BJ (cell line): Measurements from ENCODE around the gene LIMCH1. TPM values are rescaled to one million over a fixed set of nuclear protein-coding genes. Genes with fewer than 3 reads are reported as not detected.

ENCODE experiments used
- CTCF ChIA-PET: fragments of 350-600 bp; formaldehyde crosslinking; extraction: SDS; loops from one replicate; lab custom pipeline; 2021; ENCODE audit warnings: antibody characterized with exemption, inconsistent platforms; lab: Yijun Ruan, JAX
- POLR2A ChIA-PET: fragments of 300-600 bp; sonication (Branson Sonifier 250); formaldehyde crosslinking; extraction: SDS; loops from one replicate; lab custom pipeline; 2021; ENCODE audit warnings: antibody characterized with exemption; lab: Charles Lee
- DNase-seq: peaks from one replicate; pipeline ENCODE4 v3.0.0-alpha.2; 2011; ENCODE audit warnings: low read depth
- H3K27me3 ChIP-seq: 2 replicates; pipeline ENCODE4 v1.6.0; 2011; ENCODE audit warnings: low read length; ENCODE audit not compliant: control insufficient read depth, insufficient read depth
- H3K36me3 ChIP-seq: 2 replicates; pipeline ENCODE4 v1.5.1; 2011; ENCODE audit warnings: low read length; ENCODE audit not compliant: control insufficient read depth, insufficient read depth
- H3K4me3 ChIP-seq: 2 replicates; pipeline ENCODE4 v1.5.1; 2011; ENCODE audit warnings: low read depth, mild to moderate bottlenecking, control low read depth, low read length
- polyA plus RNA-seq: library from polyadenylated mRNA; depleted of rRNA; stranded (reverse); fragments of >200 nt; gene quantifications from 2 replicates; pipeline ENCODE4 v1.2.3, GENCODE V29; 2011
- TF ChIP-seq, protein P1 (sequence below): IDR thresholded peaks from 2 replicates; pipeline ENCODE4 v1.5.1; 2011; ENCODE audit warnings: low read depth, mild to moderate bottlenecking, control low read depth, inconsistent platforms, low read length, moderate library complexity; ENCODE audit not compliant: insufficient read depth

Gene LIMCH1
- polyA plus RNA-seq, 1 experiment: 133 TPM

DNA sequence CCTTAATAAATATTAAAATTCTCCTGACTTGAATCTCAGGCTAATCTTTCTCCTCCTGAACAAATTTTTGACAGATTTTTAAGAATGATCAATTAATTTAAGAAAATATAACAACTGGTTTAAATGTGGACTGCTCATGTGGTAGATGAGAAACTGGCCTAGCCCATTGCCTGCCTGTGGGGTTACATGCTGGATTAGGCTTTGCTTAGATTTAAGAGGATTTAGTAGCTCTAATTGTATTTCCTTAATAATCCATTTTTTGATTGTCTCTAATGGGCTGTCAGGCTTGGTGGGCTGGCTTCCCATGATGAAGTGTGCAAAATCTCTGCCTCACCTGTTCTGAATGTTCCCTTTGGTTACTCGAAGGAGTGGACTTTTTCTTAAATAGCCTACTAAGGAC, 27.8 kb upstream of the LIMCH1 start:
- Histone ChIP-seq H3K4me3 (no peak overlapping the region), H3K27me3 (no peaks in the 10 kb centered on the region), H3K36me3 (no peaks in the 10 kb centered on the region)
- TF ChIP-seq, protein P1, sequence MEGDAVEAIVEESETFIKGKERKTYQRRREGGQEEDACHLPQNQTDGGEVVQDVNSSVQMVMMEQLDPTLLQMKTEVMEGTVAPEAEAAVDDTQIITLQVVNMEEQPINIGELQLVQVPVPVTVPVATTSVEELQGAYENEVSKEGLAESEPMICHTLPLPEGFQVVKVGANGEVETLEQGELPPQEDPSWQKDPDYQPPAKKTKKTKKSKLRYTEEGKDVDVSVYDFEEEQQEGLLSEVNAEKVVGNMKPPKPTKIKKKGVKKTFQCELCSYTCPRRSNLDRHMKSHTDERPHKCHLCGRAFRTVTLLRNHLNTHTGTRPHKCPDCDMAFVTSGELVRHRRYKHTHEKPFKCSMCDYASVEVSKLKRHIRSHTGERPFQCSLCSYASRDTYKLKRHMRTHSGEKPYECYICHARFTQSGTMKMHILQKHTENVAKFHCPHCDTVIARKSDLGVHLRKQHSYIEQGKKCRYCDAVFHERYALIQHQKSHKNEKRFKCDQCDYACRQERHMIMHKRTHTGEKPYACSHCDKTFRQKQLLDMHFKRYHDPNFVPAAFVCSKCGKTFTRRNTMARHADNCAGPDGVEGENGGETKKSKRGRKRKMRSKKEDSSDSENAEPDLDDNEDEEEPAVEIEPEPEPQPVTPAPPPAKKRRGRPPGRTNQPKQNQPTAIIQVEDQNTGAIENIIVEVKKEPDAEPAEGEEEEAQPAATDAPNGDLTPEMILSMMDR: no peak
- no peak for DNase-seq
- ChIA-PET CTCF (interaction anchor here (0.9 to 1.7 kb wide), 3 partner anchors 26 to 149 kb away, joined by 3 to 4 read pairs (median 3); no protein-coding TSS in a partner anchor), POLR2A (no interaction called here)

DNA sequence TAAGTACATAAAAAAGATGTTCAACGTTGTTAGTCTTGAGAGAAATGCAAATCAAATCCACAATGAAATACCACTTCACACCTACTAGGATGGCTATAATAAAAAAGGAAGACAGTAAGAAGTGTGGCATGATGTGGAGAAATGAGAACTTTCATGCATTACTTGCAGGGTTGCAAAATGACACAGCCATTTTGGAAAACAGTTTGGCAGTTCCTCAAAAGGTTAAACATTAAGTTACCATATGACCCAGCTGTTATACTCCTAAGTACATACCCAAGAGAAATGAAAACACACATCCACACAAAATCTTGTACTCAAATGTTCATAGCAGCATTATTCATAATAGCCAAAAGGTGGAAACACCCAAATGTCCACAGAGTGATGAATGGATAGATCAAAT, 25.8 kb upstream of the LIMCH1 start:
- no peak for DNase-seq
- Histone ChIP-seq H3K27me3 (no peaks in the 10 kb centered on the region), H3K4me3 (no peak overlapping the region), H3K36me3 (no peaks in the 10 kb centered on the region)
- ChIA-PET POLR2A (no interaction called here), CTCF (interaction anchor here (0.6 to 1.7 kb wide), 2 partner anchors 24 to 166 kb away, joined by 3 to 4 read pairs; no protein-coding TSS in a partner anchor)
- TF ChIP-seq, protein P1: no peak

DNA sequence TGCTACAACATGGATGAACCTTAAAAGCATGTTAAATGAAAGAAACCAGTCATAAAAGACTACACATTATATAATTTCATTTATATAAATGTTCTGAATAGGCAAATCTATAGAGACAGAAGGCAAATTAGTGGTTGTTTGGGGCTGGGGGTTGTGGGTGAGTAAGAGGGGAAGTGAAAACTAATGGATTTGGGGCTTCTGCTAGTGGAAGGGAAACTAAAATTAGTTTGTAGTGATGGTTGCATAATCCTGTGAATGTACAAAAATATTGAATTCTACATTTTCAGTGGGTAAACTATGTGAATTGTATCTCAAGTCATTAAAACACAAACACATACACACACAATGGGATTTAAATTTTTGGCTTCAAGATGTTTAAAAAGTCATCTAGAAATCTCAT, 25.4 kb upstream of the LIMCH1 start:
- ChIA-PET POLR2A (no interaction called here), CTCF (no interaction called here)
- Histone ChIP-seq H3K27me3 (no peaks in the 10 kb centered on the region), H3K4me3 (no peak overlapping the region), H3K36me3 (no peaks in the 10 kb centered on the region)
- TF ChIP-seq, protein P1: no peak
- DNase-seq: no peak

DNA sequence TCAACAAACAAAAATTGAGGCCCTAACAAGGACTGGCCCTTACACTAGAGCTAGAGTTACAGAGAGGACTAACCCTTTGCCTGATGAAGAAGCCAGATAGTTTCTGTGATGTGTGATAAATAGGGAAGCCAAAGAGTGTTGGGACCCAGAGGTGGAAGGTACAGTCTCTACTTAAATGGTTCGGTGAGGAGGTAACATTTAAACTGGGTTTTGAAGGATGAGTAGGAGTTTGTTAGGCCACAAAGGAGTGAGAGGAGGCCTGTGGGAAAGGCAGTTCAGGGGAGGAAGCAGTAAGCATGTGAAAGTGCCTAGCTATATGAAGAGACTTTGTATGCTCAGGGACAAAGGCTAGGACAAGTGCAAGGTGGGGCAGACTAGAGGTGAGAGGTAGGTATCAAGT, 23.8 kb upstream of the LIMCH1 start:
- TF ChIP-seq, protein P1: no peak
- no peak for DNase-seq
- ChIA-PET POLR2A (no interaction called here), CTCF (no interaction called here)
- Histone ChIP-seq H3K4me3 (no peak overlapping the region), H3K27me3 (no peaks in the 10 kb centered on the region), H3K36me3 (no peaks in the 10 kb centered on the region)

DNA sequence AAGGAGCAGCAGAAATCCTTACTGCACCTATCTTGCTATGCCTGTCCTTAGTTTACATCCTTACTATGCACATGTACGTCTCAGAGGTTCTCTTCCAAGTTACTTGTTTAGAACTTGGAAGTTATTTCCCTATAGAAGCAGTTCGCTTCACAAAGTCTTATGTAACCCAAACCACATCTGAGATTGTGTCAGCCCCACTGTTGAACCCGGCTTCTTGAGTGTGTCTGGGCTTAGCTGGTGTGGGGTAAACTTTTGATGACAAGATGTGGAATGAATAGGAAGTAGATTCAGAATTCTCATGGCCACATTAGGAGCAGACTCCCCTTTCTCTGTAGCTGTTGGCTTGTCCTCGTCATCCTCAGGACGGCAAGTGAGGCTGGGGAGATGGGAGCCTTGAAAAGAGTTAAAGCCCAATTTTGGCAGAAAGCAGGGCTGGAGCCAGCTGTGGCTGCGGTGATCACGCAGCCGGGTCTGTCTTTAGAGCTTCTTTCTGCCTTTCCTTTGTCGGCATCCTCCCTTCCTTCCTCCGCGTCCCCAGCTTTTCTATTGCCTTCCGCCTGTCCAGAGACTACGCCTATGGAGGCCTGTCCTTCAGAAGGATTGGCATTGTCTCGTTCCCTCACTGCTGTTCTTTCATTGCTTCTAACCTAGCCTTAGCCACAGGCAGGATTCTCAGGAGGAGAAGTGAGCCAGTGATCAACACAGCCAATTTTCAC, 23.0 kb upstream of the LIMCH1 start:
- CTCF ChIA-PET: no interaction called here
- Histone ChIP-seq H3K36me3 (no peaks in the 10 kb centered on the region), H3K27me3 (no peaks in the 10 kb centered on the region), H3K4me3 (no peak overlapping the region)
- no peak for DNase-seq
- TF ChIP-seq, protein P1: no peak
- POLR2A ChIA-PET: no interaction called here
